ENCODE data around the gene WASF3. TPM values are rescaled to one million over a fixed set of nuclear protein-coding genes. Genes with fewer than 3 reads are reported as not detected.

Gene WASF3
- polyA plus RNA-seq, 3 donors = not detected

GRCh38 chr13:26544707-26545106 is 12.8 kb upstream of the WASF3 start:
- peaks cover 0 to 2% (median 0%) of the 10 kb centered on the region in 7 donors for H3K9me3 Mint-ChIP-seq
- H3K79me2 ChIP-seq (ENCODE audit: insufficient read depth, low read length) = no peaks in the 10 kb centered on the region
- no peak overlapping the region for H3K9ac ChIP-seq (ENCODE audit: insufficient read depth, low read length, poor library complexity, severe bottlenecking)
- WGBS (ENCODE audit: insufficient coverage) = 76% methylated on average over 8 of the region's 8 CpGs
- DNase-seq = no peak
- no peaks in the 10 kb centered on the region for H3K36me3 Mint-ChIP-seq
- no peak for TF ChIP-seq CTCF (IDR thresholded peaks at IDR 0.05)
- no peak overlapping the region for H3K4me3 ChIP-seq (replicated peaks in 1 of 3; ENCODE audit: low read depth in 2 of 3, low read length in 3 of 3)
- H3K4me1 ChIP-seq (ENCODE audit: control insufficient read depth in 1 of 2, insufficient read depth in 2 of 2, low read length in 2 of 2) = no peaks in the 10 kb centered on the region
- H3K4me3 Mint-ChIP-seq = no peak overlapping the region
- no peak overlapping the region for H3K27ac Mint-ChIP-seq
- no peaks in the 10 kb centered on the region for H3K36me3 ChIP-seq (replicated peaks in 1 of 2; ENCODE audit: control insufficient read depth in 1 of 2, insufficient read depth in 2 of 2, low read length in 2 of 2)
- no peaks in the 10 kb centered on the region for H3K9me3 ChIP-seq (replicated peaks in 1 of 2; ENCODE audit: control insufficient read depth in 1 of 2, insufficient read depth in 1 of 2, low read length in 2 of 2)
- no peaks in the 10 kb centered on the region for H4K20me1 ChIP-seq (ENCODE audit: insufficient read depth, low read length)
- no peaks in the 10 kb centered on the region for H3K27me3 ChIP-seq (ENCODE audit: control insufficient read depth in 2 of 2, insufficient read depth in 2 of 2, low read length in 2 of 2)
- H3K27me3 Mint-ChIP-seq (ENCODE audit: low read depth in 3 of 3) = peaks cover 5 to 7% (median 6%) of the 10 kb centered on the region in 3 donors
- intact Hi-C loops (cut with micrococcal nuclease) = no loop called here
- H2AFZ ChIP-seq (ENCODE audit: insufficient read depth, low read depth, low read length, poor library complexity, severe bottlenecking) = no peak overlapping the region
- H3K4me1 Mint-ChIP-seq = no peaks in the 10 kb centered on the region
- no peak overlapping the region for H3K27ac ChIP-seq (ENCODE audit: low read depth in 1 of 2, low read length in 2 of 2)
- no peak overlapping the region for H3K4me2 ChIP-seq (replicated peaks; ENCODE audit: extremely low read depth, low read length, poor library complexity, severe bottlenecking)

- Histone ChIP-seq H3K79me2 (ENCODE audit: insufficient read depth, low read length) (no peaks in the 10 kb centered on the region), H3K4me1 (ENCODE audit: control insufficient read depth in 1 of 2, insufficient read depth in 2 of 2, low read length in 2 of 2) (no peaks in the 10 kb centered on the region), H3K27ac (ENCODE audit: low read depth in 1 of 2, low read length in 2 of 2) (no peak overlapping the region), H3K4me2 (replicated peaks; ENCODE audit: extremely low read depth, low read length, poor library complexity, severe bottlenecking) (no peak overlapping the region), H3K4me3 (replicated peaks in 1 of 3; ENCODE audit: low read depth in 2 of 3, low read length in 3 of 3) (no peak overlapping the region), H3K27me3 (ENCODE audit: control insufficient read depth in 2 of 2, insufficient read depth in 2 of 2, low read length in 2 of 2) (no peaks in the 10 kb centered on the region), H3K9me3 (replicated peaks in 1 of 2; ENCODE audit: control insufficient read depth in 1 of 2, insufficient read depth in 1 of 2, low read length in 2 of 2) (no peaks in the 10 kb centered on the region), H4K20me1 (ENCODE audit: insufficient read depth, low read length) (no peaks in the 10 kb centered on the region), H2AFZ (ENCODE audit: insufficient read depth, low read depth, low read length, poor library complexity, severe bottlenecking) (no peak overlapping the region), H3K9ac (ENCODE audit: insufficient read depth, low read length, poor library complexity, severe bottlenecking) (no peak overlapping the region), H3K36me3 (replicated peaks in 1 of 2; ENCODE audit: control insufficient read depth in 1 of 2, insufficient read depth in 2 of 2, low read length in 2 of 2) (no peaks in the 10 kb centered on the region)
- intact Hi-C loops (cut with micrococcal nuclease) = no loop called here
- H3K36me3 Mint-ChIP-seq = no peaks in the 10 kb centered on the region
- H3K4me3 Mint-ChIP-seq = no peak overlapping the region
- no peak for TF ChIP-seq CTCF (IDR thresholded peaks at IDR 0.05)
- no peak overlapping the region for H3K27ac Mint-ChIP-seq
- H3K9me3 Mint-ChIP-seq = peaks cover 0 to 3% (median 0%) of the 10 kb centered on the region in 7 donors
- H3K27me3 Mint-ChIP-seq (ENCODE audit: low read depth in 3 of 3) = peaks cover 1 to 7% (median 6%) of the 10 kb centered on the region in 3 donors
- H3K4me1 Mint-ChIP-seq = no peaks in the 10 kb centered on the region
- no peak for DNase-seq
- WGBS (ENCODE audit: insufficient coverage) = 93% methylated on average over 5 of the region's 5 CpGs
Observed at GRCh38 chr13:26548205-26548765, 9.2 kb upstream of the WASF3 start.

Data from CD14-positive monocyte (primary cell).